GM21825 (cell line): ENCODE results near the gene ETNK1.

ENCODE experiments used
- ATAC-seq: cut with Tn5 transposase; IDR thresholded peaks from one replicate; pipeline ENCODE4 v1.9.1; 2021; ENCODE audit warnings: mild to moderate bottlenecking, moderate library complexity; ENCODE audit not compliant: unreplicated experiment

Gene ETNK1

DNA sequence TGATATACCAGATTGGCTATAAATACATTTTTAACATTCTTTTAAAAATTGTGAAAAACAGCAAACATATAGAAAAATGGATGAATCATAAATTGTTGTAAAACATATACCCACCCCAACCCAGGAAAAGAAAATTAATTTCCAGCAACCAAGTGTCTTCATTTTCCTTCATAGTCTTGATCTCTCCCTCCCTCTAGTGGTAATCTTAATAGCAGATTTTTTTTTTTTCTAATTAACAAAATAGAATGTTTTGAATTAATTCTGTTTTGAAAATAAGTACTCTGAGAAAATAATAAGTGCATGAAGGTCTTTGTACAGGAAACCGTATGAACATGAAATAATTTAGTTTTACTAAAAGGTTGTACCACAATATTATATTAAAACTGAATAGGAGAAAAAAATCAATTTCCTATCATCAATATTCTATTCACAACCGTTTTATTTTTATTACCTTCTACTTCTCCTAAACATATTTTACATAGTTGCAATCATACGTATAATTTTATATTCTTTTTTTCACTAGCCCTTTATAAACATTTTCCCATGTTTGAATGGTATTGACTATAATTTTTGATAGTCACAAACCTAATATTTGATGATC lies 7.0 kb downstream of the ETNK1 start:
- no peak for ATAC-seq

DNA sequence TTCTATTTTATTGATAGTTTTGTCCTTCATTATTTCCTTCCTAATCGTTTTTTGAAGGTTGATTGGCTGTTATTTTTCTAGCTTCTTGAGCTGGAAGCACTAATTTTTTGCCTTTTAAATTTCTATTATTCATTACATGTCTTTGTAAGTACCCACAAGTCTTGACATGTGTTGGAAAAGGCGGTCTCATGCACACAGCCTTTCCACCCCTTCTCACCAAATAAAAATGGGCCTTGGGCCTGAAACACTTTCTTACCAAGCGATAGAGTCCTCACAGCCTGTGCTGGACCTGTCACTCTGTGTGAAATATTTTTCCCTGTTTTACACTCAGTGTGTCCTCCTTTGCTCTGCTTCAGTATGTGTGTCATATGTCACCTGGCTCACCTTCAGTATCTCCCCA lies 9.9 kb downstream of the ETNK1 start:
- ATAC-seq: no peak

DNA sequence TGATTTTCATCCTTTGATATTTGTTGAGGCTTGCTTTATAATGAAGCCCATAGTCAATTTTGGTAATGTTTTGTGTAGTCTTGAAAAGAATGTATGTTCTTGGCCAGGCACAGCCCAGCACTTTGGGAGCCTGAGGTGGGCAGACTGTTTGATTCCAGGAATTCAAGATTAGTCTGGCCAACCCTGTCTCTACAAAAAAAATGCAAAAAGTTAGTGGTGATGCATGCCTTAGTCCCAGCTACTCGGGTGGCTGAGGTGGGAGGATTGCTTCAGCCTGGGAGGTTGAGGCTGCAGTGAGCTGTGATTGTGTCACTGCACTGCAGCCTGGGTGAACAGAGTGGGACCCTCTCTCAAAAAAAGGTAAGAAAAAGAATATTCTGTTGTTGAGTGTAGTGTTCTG lies 10.8 kb downstream of the ETNK1 start:
- ATAC-seq: no peak

DNA sequence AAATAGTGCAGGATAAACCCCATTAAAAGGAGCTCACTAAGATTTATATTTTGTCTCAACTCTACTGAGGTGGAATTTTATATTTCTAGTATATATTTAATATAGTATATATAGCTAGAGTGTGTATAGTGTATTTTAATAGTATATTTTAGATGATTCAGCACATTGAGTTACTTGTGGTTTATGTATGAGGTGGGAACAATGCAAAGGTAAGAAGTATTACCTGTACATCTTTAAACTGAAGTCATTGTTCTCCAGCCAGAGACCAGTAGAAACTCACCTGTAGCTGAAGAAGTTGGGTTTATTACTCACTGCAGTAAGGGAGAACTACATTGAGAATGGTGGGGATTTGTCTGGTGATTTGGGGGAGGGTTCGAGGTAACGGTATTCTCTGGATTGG lies 15.9 kb downstream of the ETNK1 start:
- no peak for ATAC-seq

DNA sequence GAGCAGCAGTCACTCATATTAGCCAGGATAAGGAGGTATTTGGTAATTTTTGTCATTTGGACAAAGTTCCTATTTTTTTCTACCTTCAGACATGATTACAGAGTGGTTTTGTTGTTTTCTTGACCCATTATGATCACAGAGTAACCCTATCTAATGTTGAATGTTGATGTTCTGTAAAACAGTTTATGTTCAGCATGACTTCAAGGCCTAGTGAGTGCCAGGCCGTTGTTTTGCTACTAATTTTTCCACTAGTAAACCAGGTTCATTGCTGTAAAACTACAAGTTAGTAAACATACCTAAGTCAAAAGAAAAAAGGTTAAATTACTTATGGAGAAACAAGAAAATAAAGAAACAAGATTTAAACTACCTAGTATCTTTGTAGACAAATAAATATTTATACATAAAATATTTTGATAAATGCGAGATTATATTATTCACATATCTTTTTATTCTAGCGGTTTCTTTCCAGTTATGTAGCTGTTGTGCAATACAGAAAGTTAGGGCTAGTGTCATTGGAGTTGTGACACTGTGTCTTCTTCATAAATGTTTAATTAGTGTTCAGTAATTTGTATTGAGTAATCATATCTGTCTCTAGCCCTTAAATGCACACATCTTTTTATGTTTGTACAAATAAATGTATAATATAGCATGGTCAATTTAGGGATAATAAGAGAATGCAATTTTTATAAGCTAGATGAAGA lies 16.5 kb downstream of the ETNK1 start:
- no peak for ATAC-seq

DNA sequence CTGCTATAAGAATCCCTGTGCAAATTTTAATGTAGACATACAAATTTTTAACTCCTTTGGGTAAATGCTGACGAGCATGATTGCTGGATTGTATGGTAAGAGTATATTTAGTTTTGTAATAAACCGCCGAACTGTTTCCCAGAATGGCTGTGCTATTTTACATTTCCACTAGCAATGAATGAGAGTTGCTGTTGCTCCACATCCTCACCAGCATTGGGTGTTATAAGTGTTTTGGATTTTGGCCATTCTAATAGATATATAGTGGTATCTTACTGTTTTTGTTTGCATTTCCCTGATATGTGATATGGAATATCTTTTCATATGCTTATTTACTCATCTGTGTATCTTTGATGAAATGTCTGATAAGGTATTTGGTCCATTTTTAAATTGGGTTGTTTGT lies 23.7 kb downstream of the ETNK1 start:
- no peak for ATAC-seq

DNA sequence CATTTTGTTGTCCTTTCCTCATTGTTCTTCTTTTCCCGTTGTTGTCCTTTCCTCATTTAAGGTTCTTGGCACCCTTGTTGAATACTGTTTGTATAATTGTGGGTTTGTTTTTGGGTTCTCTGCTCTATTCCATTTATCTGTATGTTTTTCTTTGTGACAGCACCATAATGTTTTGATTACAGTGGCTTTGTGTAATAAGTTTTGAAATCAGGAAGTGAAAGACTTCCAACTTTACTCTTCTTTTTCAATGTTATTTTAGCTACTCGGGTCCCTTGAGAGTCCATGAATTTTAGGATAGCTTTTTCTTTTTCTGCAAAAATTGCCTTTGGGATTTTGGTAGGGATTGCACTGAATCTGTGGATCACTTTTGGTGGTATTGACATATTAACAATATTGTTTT lies 28.1 kb downstream of the ETNK1 start:
- no peak for ATAC-seq

DNA sequence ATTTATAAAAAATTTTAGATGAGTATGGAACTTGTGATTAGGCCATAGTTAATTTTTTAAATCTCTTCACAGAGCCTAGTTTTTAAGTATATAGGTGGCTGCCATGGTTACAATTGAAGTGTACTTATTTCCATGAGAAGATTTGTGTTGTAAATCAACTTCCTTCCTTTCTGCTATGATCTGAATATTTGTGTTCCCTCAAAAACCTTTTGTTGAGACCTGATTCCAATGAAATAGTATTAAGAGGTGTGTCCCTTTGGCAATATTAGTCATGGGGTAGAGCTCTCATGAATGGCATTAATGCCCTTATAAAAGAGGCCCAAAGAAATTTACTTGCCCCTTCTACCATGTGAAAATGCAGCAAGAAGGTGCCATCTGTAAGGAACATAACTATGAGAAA lies 28.8 kb downstream of the ETNK1 start:
- ATAC-seq: no peak

DNA sequence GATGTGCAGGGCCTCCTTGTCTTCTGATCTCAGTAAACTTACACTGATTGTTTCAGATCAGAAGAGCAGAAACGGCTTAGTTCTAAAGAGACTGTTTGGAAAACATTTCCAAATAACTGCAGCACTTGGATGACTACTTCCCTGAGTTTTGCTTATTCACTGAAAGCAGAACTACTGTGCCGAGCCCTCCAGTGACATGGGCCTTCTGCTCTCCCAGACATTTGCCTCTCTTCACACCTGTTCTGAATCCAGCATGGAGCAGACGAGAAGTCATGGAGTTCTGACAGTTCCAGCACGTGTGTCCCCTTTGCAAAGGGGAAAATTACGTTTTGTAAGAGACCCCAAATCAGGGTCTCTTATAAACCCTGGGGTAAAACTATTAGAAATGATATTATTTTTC lies 31.4 kb downstream of the ETNK1 start:
- ATAC-seq: no peak

DNA sequence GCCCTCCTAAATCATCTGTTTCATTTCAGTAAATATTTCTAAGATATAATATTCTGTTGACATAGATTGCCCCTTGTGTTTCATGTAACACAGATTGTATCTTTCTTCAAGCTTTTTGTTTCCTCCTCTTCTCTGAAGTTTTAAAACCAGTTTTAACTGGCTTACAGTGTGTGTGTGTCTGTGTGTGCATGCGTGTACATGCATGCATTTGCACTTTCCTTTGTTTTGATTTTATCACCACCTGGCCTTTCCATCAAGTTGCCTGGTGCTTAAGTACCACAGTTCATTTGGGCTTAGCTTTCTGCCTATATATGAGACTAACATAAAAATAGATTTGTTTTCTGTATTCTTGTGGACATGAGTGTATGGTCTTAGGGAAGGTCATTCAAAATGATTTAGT lies 31.9 kb downstream of the ETNK1 start:
- no peak for ATAC-seq

DNA sequence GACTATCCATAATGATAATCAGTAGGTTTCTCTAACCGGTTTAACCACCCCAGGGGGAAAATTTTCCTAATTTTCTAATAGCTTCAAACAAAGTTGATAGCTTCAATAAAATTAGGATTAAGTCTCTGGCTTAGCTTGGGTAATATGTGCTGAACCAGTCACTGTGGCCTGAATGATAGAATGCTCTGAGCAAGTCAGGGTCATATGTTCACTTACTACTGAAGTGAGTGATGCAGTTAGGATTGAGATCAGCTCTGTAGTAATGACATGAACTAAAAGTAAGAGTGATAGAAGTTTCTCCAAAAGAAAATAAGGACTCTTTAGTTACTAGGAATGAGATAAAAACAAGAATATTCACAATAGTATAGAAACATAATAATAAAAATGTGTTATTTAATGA lies 32.6 kb downstream of the ETNK1 start:
- no peak for ATAC-seq

DNA sequence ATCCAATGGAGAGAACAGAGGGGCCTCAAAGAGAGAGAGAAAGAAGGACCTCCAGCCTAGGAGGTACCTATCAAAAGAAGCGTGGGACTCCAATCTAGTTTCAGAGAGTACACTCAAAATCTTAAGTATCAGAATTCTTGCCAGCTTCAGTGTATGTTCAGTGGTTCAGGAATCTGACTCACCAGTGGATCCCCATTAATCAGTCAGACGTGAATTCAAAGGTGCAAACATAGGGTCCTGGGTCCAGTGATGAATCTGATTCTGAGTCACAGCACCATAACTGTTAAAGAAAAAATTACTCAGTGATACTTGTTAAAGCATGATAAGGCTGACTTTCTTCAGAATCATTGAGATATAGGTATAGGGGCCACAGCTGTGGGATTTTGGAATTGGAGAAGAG lies 33.2 kb downstream of the ETNK1 start:
- ATAC-seq: no peak

DNA sequence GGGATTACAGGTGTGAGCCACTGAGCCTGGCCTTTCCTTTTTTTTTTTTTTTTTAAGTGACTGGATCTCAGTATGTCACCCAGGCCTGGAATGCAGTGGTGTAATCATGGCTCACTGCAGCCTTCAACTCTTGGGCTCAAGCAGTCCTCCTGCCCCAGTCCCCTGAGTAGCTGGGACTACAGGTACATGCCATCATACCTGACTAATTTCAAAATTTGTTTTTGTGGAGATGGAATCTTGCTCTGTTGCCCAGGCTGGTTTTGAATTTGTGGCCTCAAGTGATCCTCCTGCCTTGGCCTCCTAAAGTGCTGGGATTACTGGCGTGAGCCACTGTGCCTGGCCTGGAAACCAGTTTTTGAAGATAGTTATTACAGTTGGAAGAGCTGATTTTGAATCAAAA lies 37.4 kb downstream of the ETNK1 start:
- no peak for ATAC-seq

DNA sequence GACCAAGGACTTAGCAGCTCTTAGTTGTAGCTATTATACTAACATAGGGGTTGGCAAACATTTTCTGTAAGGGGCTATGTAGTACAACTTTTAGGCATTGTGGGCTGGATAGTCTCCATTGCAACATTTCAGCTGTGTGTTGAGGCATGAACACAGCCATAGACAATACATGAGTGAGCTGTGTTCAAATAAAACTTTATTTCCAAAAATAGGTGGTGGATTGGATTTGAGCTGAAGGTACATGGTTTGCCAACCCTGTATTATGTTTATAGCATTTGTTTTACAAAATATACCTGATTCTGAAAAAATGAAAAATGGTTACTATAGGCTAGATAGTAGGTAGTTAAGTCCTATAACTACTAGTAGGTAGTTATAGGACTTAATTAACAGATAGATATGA lies 40.5 kb downstream of the ETNK1 start:
- no peak for ATAC-seq

DNA sequence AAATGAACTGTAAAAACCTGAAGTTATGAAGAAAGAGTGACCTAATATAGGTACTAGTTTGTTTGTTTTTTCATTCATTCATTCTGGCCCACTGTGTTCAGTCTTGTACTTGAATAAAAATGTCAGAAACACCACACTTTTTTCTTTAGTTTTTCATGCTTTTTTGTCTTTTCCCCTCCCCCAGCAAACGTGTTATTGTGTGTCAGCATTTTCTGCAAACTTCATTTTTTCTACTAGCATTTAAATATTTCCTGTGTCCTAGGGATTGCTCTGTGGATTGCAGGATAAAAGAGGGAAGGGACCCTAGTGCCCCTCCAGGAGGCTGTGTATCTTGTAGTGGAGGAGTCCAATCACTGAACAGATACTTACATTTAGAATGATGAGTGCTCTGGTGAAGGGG lies 42.2 kb downstream of the ETNK1 start:
- no peak for ATAC-seq

DNA sequence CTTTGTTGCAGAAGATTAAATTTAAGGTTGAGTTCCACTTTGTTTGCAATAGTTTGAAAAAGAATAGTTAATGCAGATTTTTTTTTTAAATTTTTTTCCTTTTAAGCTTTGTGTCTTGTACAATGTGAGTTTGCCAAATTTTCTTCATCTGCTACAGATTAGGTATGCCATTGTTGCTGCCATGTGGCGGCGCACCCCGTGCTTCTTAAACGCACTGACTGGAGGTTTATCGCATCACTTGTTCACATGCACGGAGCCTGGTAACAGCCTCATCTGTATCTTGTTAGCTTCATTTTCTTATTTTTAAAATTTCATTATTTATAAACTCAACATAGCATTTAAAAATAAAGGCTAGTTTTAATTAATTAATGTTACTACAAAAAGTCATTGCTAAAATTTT lies 43.5 kb downstream of the ETNK1 start:
- ATAC-seq: no peak

DNA sequence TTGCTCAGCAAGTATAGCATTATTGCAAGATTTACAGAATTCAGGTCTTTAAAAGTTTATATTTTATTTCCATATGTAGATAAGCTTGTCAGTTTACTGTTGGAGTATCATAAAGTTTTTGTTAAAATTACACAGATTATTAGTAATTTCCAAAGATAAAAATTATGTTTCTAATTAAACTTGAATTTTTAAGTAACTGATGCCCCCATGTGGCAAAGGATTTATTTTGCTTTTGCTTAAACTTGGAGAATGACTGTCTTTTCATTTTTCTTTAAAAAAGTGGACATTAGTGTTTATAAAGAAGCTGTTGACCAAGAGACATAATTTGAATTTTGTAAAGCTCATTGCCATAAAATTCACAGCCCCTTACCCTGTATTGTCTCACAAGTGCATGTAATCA lies 45.8 kb downstream of the ETNK1 start:
- ATAC-seq: no peak

DNA sequence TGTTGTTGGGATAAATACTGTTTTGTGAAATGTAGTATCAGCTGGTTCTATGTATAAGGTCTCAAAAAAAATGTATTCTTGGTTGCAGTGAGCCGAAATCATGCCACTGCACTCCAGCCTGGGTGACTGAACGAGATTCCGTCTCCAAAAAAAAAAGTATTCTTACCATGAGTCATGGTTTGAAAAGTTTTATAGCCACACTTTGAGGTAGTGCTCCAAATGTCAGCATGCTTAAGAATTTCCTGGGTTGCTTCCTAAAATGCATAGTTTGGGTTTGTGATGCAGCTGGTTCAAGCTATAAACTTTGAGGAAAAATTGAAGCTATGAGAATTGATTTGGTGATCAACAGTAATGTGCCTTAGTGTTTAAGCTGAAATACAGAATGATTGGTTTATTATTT lies 48.0 kb downstream of the ETNK1 start:
- no peak for ATAC-seq

DNA sequence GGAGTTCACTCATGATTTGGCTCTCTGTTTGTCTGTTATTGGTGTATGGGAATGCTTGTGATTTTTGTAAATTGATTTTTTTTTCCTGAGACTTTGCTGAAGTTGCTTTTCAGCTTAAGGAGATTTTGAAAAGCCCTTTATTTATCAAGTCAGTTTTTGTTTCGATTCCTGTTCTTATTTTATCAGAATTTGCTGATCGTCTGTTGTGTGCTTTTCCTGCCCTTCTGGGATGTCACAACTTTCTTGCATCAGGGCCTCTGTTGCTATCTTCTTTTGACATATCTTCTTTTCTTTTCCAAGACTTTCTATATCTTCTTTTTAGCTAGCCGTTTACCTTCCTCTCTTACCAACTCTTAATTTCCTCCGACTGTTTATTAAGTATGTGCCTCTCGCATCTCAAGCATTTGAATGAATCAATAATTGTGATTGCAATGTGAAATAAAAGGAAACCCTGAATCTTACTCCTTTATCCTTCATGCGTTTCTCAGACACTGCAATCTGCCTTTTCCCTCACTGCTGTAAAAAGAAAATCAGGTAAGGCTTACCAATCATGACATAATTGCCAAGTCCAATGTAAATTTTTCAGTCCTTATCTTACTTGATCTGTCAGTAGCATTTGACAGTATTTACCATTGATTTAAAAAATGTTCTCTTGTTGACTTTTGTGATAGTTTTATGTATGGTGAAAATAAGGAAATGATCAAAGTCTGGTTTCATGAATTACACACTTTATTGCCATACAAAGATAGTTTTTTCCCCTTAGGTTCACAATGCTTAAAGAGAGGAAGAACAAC lies 53.0 kb downstream of the ETNK1 start:
- no peak for ATAC-seq

DNA sequence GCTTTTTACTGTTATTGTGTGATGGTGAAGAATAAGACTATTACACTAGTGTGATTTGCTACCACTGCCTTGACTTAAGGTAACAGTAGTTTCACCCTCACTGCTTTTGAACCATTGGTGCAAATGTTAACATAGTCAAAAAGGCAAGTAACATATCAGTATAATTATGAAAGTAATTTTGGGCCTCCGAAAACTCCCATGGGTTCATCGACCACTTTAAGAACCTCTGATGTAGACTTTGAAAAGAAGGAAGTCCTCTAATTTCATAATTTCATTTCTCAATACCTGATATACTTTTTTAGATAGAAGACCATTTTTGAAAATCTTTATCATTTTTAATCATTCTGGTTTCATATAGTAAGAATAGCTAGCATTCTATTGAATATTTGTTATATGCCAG lies 57.7 kb downstream of the ETNK1 start:
- ATAC-seq: no peak

DNA sequence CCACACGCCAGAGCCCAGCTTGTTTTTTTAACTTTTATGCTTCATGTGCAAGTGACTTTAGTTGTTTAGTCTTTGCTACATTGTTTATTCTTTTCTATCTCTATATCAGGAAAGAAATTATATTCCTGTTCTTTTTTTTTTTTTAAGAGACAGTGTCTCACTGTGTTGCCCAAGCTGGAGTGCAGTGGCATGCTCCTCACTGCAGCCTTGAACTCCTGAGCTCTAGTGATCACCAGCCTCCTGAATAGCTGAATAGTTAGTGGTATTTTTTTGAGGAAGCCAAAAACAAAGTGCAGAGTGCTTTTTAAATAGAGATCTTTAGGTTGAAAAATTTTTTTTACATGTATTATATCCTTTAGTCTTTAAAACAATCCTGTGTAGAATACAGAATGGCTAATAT lies 58.2 kb downstream of the ETNK1 start:
- ATAC-seq: no peak
